CD4-positive, alpha-beta T cell treated with Interleukin-17A for 1 hour (primary cell): ENCODE data around the gene ADARB1.
A peak's percentile ranks its signal among the peaks of the same experiment; 100 is the strongest.

Experiments
- DNase-seq: peaks from one replicate; pipeline ENCODE4 v3.0.0-alpha.2; 2020

ADARB1 gene

DNA sequence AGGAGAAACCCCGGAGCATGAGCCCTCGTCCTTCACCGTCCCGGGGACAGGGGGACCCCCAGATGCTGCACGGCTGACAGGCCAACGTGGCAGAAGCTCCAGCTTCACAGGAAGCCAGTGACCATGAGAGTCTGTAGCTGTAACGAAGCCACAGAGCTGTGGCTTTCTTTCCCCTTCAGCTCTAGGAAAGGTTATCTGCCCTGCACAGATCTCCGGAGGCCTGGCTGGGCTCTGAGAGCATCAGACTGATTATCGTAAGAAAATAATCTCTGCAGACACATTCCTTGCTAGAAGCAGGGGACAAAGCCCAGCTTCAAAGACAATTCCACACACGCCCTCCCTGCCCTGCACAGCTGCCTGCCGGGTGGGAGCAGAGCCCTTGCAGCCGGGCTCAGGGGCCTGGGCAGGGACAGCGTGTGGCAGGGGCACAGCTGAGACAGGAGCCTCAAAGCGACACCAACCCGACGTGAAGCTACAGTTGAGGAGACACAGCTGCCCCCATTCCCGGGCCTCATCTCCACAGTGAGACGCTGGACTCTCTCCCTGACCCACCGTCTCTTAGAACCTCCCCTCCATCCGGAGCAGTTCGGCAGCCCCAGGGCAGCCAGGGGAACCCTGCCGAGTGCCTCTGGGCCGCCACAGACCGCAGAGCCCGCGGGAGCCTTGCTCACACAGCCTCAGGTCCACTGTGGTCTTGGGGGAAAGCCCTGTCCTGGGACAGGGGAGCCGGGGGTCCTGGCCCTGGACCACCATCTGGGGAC is 182.7 kb downstream of the ADARB1 start:
- DNase-seq, result peak; percentile 12

- DNase-seq, result no peak
Observed at GRCh38 chr21:45257673-45258341, 183.4 kb downstream of the ADARB1 start.

DNA sequence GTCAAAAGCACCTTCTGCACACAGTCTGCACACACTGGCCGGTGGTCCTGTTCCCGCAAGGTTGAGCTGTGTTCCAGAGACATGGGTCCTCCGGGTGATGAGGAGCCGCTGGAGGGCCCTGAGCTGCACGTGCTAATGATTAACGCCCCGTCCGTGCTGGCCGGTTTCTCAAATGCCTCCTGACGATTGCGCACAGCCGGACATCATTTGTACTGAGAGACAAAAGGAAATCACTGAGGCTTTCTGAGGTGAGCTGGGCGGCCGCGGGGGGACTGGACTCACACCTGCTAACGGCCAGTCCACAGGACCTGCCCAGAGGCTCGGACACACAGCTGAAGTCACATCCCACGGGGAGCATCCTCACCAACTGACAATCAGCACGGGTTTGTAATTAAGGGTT is 184.1 kb downstream of the ADARB1 start:
- DNase-seq, result no peak

GRCh38 chr21:45259206-45259840 is 184.9 kb downstream of the ADARB1 start:
- DNase-seq, result no peak

- DNase-seq, result no peak
Observed at GRCh38 chr21:45260191-45260825, 185.9 kb downstream of the ADARB1 start.

GRCh38 chr21:45261093-45261492 is 186.7 kb downstream of the ADARB1 start:
- no peak for DNase-seq

DNA sequence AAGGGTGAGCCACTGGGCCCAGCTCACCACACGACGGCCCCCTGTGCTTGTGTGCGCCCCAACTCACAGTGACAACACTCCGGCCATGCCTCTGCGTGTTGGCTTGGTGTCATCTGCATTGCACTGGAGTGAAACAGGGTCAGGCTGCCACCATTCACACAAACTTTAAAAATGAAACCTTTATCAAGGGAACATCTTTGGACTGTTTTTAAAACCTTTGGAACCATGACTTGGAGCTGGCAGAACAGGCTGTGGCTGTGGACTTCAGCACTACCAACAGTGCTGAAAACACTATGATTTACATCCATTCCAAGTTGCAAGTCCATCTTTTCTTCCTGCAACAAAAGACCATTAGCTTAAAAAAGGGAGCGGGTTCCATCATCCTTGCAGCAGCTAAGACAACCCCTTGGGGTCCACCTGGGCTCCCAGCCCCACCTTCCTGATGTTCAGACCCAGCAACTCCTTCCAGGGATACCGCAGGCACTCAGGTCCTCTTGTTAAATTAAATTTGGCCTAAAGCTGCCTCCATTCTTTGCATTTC is 187.7 kb downstream of the ADARB1 start:
- no peak for DNase-seq

DNA sequence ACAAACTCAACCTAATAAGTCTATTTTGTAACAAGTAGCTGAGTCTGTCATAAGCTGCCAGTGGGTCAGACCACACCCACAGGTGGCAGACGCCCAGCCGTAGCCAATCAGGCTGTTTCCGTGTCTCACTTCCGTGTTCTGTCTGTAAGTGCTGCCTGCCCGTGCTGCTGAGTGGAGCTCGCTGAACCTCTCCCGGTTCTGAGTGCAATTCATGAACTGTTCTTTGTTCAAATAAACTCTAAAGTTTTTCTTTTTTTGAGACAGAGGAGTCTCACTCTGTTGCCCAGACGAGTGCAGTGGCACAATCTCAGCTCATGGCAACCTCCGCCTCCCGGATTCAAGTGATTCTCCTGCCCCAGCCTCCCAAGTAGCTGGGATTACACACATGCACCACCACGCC is 188.2 kb downstream of the ADARB1 start:
- no peak for DNase-seq

DNA sequence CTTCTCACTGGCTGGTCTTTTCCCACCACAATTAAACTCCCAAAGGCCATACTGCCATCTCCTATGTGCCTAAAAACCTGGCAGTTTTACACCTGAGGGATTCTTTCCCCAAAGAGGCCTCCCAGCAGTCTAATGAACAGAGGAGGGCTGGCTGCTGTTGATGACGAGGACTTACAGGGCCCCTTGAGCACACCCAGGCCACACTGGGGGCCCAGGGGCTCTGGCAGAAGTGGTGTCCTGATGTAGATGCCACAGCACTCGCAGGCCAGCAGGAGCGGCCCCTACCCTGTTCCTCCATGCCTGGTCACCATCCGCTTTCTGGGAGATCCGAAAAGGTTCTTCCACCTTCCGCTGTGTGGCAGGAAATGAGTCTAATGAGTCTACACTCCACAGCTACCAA is 189.2 kb downstream of the ADARB1 start:
- no peak for DNase-seq

DNA sequence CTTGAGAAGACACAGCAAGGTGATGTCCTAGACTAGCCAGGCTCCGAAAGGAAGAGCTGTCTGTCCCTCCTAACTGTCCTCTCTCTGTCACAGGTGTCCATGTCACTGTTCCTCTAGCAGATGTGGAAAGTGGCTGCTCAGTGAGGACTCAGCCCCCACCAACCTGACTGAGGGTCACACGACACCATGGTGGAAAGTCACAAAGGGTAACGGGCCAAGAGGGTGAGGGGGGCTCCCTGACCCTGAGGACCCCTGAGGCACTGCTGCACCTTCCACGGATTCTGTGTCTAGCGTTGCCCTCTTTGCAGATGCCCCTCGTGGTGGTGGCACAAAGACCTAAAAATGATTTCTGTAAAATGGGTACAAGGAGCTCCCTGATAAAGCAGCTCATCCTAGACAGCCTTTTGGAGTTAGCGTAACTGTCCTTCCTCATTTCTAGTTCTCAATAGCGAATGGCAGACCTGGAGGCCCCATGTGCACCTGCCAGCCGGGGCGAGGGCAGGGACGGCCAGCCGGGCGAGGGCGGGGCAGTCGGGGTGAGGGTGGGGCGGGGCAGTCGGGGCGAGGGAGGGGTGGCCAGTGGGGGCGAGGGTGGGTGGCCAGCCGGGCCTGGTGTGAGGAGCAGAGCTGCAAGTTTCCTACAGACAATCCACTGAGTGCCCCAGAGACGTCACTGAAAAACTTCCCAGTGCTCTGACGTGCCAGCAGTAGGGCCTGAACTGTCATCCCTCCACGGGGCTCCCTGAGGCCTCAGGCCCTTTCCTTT is 189.9 kb downstream of the ADARB1 start:
- DNase-seq, result no peak

DNA sequence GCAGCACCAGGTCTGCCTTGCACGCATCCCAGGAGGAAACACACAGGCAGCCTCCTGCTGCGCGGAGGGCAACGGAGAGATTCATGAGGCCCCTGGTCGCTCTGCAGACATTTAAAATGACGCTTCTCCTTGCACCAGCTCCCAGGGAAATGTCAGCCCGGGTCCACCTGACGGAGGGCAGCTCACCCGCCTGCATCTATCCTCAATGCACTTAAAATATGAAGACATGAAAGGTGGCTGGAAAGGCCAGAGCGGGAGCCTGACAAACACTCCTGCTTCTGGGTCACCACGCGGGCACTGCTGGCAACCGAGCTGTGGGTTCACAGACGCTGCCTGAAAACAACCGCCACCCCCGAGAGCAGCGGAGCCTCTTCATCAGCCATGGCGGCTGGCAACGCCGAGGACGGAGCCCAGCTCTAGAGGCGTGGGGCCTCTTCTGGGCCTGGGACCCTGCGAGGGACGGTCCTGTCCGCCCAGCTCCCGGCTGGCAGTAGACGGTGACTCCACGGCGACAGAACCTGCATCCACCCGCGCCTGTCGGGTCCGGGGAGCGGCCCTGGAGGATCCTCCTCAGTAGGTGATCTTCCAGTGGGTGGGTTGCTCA is 190.6 kb downstream of the ADARB1 start:
- no peak for DNase-seq

- no peak for DNase-seq
Observed at GRCh38 chr21:45265721-45266517, 191.5 kb downstream of the ADARB1 start.

GRCh38 chr21:45266518-45267389 is 192.4 kb downstream of the ADARB1 start:
- peak; percentile 59 for DNase-seq

DNA sequence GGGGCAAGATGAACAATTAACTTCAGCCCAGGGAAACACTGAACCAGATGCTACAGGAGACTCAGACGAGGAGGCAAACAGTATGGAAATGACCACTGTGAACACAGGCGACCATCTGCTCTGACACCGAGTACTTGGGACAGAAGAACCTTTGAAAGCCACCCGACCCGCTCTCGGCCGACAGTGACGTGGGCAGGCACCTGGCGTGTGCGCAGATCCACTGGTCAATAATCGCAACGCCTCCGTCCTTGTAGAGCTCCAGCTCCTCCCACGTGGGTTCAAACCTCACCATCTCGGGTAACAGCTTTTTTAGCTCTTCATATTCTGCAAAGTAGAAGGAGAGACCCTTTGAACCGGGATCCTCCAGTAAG is 193.0 kb downstream of the ADARB1 start:
- no peak for DNase-seq

DNA sequence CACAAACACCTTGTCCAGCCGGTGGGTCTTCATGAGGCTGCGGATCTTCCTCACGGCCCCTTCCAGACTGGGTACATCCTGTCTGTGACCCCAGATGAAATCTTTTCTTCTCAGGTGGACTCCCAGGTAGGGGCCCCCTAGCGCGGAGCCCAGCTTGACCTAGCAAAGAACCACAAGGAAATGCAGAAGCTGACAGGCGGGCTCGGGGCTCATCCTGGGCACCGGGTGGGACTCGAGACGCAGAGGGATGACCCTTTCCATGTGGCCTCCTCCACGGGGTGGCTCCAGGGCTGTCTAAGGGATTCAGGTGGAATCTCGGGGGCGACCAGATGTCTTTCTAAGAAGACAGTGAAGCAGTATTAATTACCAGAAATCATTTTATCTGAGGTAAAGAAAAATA is 195.5 kb downstream of the ADARB1 start:
- no peak for DNase-seq

GRCh38 chr21:45270306-45270821 is 196.0 kb downstream of the ADARB1 start:
- no peak for DNase-seq
